Upper lobe of right lung (tissue), 1 donor: ENCODE measurements around the gene ARHGAP24. TPM values are rescaled to one million over a fixed set of nuclear protein-coding genes. Genes with fewer than 3 reads are reported as not detected.

ENCODE experiments used
- ATAC-seq: fragments of 200-7000 bp; cut with Tn5 transposase; one replicate; pipeline ENCODE4 v1.9.1; 2020; ENCODE audit warnings: mild to moderate bottlenecking, moderate library complexity
- DNase-seq: peaks from one replicate; pipeline ENCODE4 v3.0.0-alpha.2; 2020
- H3K27ac ChIP-seq: fragments of 200-600 bp; one replicate; pipeline ENCODE4 v1.8.0; 2022
- H3K27me3 ChIP-seq: fragments of 200-600 bp; one replicate; pipeline ENCODE4 v1.8.0; 2022; ENCODE audit warnings: mild to moderate bottlenecking
- H3K36me3 ChIP-seq: fragments of 200-600 bp; one replicate; pipeline ENCODE4 v1.8.0; 2022
- H3K4me1 ChIP-seq: fragments of 200-600 bp; one replicate; pipeline ENCODE4 v1.8.0; 2022
- H3K4me3 ChIP-seq: fragments of 200-600 bp; one replicate; pipeline ENCODE4 v1.8.0; 2022; ENCODE audit warnings: mild to moderate bottlenecking
- H3K9me3 ChIP-seq: fragments of 200-600 bp; one replicate; pipeline ENCODE4 v1.8.0; 2022
- intact Hi-C: fragments of 100-400 bp; cut with DNase I; formaldehyde crosslinking; loops from one replicate; pipeline ENCODE4 v1.11.0; 2022
- total RNA-seq: library from RNA; stranded (reverse); fragmentation: NEBNext Ultra II Directional; extraction: Animal tissue kit (Norgen Biotek cat#: 25700); gene quantifications from one replicate; pipeline ENCODE4 v1.2.1, GENCODE V29; 2021
- TF ChIP-seq, protein P1 (sequence below): fragments of 200-600 bp; IDR thresholded peaks from one replicate; pipeline ENCODE4 v1.8.0; 2022; ENCODE audit warnings: antibody characterized with exemption
- donor health status: DM: no; HTN: yes; CAD: no; lungs with severe emphysema.

Gene ARHGAP24
- total RNA-seq, 1 donor from 2014 or later, result 29.8 TPM

DNA sequence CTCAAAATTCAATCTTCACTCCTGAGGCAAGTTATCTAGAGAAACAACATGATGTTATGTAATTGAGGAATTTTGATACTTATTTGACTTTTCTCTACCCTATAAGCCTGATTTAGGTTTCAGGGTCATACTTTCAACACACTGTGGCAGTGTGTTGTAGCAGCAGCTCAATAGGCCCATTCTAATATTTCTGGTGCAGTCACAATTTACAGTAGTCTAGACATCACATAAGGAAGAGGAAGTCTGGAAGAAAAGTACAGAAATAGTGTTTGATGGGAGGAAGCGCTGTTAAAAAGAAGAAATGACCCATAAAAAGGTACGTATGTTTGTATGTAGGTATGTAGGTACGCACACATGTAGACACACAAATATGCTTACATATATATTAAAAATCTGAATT is 194.3 kb downstream of the ARHGAP24 start:
- peaks cover 10% of the 10 kb centered on the region for H3K4me1 ChIP-seq
- no peak overlapping the region for H3K27ac ChIP-seq
- intact Hi-C loops, result no loop called here
- DNase-seq, result no peak
- no peaks in the 10 kb centered on the region for H3K36me3 ChIP-seq
- TF ChIP-seq, protein P1, sequence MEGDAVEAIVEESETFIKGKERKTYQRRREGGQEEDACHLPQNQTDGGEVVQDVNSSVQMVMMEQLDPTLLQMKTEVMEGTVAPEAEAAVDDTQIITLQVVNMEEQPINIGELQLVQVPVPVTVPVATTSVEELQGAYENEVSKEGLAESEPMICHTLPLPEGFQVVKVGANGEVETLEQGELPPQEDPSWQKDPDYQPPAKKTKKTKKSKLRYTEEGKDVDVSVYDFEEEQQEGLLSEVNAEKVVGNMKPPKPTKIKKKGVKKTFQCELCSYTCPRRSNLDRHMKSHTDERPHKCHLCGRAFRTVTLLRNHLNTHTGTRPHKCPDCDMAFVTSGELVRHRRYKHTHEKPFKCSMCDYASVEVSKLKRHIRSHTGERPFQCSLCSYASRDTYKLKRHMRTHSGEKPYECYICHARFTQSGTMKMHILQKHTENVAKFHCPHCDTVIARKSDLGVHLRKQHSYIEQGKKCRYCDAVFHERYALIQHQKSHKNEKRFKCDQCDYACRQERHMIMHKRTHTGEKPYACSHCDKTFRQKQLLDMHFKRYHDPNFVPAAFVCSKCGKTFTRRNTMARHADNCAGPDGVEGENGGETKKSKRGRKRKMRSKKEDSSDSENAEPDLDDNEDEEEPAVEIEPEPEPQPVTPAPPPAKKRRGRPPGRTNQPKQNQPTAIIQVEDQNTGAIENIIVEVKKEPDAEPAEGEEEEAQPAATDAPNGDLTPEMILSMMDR, result no peak
- ATAC-seq, result no peak
- no peak overlapping the region for H3K4me3 ChIP-seq
- no peaks in the 10 kb centered on the region for H3K9me3 ChIP-seq
- H3K27me3 ChIP-seq, result no peaks in the 10 kb centered on the region

DNA sequence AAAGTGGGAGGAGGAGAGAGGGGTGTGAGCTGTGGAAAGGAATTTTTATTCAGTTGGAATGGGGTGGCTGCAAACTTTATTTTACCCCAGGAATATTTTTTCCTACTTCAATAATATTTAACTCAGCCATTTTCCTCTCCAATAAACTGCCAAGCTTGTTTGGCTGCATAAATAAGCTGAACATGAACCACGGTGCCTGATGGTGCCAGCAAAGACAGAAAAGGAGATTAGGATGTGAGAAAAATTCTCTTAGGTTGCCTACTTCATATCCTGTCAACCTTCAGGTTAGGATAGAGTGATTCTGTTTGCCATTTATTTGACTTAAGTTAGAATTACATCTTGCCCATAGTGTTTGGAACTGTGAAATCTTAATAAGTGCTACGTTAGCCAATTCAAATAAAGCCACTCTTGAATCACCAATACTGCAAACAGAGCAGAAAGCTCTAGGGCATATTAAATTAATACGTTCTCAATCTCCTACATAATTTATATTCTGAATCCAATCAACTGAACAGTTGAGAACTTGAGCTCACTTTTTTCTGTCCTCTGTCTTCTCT is 195.1 kb downstream of the ARHGAP24 start:
- no peaks in the 10 kb centered on the region for H3K36me3 ChIP-seq

DNA sequence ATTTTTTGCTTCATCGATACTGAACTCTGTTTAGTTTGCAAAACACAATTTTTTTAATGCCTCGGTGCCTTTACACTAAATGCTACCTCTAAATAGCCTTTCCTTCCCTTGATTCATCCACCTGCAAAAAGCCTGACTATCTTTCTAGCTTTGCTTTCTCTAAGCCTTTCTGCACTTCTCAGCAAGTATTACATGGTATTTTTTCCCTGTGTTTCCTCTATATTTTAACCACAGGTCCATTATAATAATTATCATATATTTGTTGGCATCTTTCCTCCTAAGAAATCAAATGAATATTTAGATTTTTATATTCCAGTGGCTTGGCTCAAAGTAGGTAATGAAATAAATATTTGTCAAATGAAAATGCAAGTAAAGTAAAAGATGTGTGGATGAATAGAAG is 196.2 kb downstream of the ARHGAP24 start:
- Histone ChIP-seq H3K36me3 (no peaks in the 10 kb centered on the region), H3K4me1 (peaks cover 10% of the 10 kb centered on the region), H3K27ac (no peak overlapping the region), H3K27me3 (no peaks in the 10 kb centered on the region), H3K9me3 (no peaks in the 10 kb centered on the region), H3K4me3 (no peak overlapping the region)
- intact Hi-C loops, result no loop called here
- TF ChIP-seq, protein P1, result no peak
- ATAC-seq, result no peak
- no peak for DNase-seq

More for the DNA sequence above, 195.1 kb downstream of the ARHGAP24 start:
- H3K27me3 ChIP-seq, result no peaks in the 10 kb centered on the region
- TF ChIP-seq, protein P1, result no peak
- ATAC-seq, result no peak
- peaks cover 10% of the 10 kb centered on the region for H3K4me1 ChIP-seq
- intact Hi-C loops, result no loop called here
- H3K27ac ChIP-seq, result no peak overlapping the region
- no peak for DNase-seq
- no peaks in the 10 kb centered on the region for H3K9me3 ChIP-seq
- no peak overlapping the region for H3K4me3 ChIP-seq

DNA sequence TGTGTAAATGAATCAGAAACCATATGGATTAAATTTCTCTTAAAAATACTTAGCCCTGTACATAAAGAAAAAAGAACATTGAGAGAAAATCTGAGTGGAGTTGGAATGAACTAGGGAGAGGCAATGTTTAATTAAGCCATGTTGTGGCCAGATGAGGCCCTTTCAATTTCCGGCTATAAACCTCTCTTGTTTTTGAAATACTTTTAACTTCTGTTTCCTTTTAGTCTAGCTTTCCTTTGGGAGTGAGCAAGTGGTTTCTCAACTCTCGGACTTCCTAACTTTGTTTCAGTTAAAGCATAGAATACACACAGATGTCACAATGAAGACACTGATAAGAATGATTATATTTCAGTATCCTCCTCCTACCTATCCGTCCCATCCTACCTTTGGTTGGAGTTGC is 197.2 kb downstream of the ARHGAP24 start:
- intact Hi-C loops, result no loop called here
- TF ChIP-seq, protein P1, result no peak
- Histone ChIP-seq H3K27ac (no peak overlapping the region), H3K9me3 (no peaks in the 10 kb centered on the region), H3K27me3 (no peaks in the 10 kb centered on the region), H3K4me3 (no peak overlapping the region), H3K36me3 (no peaks in the 10 kb centered on the region), H3K4me1 (peaks cover 10% of the 10 kb centered on the region)
- ATAC-seq, result peak; percentile 48
- no peak for DNase-seq

DNA sequence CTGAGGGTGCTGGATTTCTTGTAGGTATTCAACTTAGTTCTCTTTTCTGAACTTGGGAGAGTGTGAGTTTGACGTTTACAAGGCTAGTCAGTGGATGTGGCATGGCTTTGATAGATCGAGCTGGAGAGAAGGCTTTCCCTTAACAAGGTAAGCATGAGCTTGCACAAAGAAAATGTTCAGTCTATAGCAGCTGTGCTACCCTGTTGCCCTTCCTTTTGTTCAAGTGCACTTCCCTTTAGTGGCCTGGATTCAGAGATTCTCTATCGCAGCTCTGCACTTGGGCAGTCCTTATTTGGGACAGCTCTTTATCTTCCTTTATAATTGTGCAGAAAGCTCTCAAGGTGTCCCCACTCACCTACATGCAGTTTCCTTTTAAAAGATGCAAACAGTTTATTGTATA is 198.0 kb downstream of the ARHGAP24 start:
- ATAC-seq, result peak; percentile 51

More for the DNA sequence above, 198.0 kb downstream of the ARHGAP24 start:
- Histone ChIP-seq H3K9me3 (no peaks in the 10 kb centered on the region), H3K27ac (no peak overlapping the region), H3K4me1 (peaks cover 10% of the 10 kb centered on the region), H3K27me3 (no peaks in the 10 kb centered on the region), H3K4me3 (no peak overlapping the region), H3K36me3 (no peaks in the 10 kb centered on the region)
- no peak for DNase-seq
- intact Hi-C loops, result no loop called here
- TF ChIP-seq, protein P1, result no peak
